ENCODE results near the gene PRKCQ. TPM values are rescaled to one million over a fixed set of nuclear protein-coding genes. Genes with fewer than 3 reads are reported as not detected.

Gene PRKCQ
- total RNA-seq, 4 donors from 2014 or later = 1.8 to 11.6 (median 3.7) TPM

DNA sequence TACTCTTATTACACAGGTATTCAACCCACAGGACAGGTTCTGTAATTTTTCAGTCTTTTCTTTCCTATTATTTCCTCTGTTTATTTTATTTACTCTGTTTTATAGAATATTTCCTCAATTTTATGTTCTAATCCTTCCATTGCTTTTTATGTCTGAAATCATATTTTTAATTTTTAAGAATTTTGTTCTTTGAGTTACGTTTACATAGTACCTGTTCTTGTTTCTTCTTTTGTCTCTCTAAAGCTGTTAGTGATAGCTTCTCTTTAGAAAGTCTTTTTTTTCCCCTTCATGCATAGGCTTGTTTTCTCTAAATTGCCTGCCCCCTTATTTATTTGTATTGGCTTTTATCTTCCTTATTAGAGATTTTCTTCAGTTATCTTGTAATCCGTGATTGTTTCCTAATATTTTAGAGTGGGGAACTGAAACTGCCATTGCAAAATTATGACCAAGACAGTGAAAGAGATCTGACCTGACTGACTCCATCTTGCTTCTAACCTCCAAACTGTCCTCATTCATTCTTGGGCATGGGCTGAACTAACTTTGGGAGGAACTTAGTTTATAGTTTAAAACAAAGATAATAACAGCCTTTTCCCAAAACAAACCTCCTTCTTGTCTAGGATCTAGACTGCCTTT is 189.7 kb downstream of the PRKCQ start:
- no peak for TF ChIP-seq POLR2A (IDR thresholded peaks at IDR 0.05)
- TF ChIP-seq, protein P1, sequence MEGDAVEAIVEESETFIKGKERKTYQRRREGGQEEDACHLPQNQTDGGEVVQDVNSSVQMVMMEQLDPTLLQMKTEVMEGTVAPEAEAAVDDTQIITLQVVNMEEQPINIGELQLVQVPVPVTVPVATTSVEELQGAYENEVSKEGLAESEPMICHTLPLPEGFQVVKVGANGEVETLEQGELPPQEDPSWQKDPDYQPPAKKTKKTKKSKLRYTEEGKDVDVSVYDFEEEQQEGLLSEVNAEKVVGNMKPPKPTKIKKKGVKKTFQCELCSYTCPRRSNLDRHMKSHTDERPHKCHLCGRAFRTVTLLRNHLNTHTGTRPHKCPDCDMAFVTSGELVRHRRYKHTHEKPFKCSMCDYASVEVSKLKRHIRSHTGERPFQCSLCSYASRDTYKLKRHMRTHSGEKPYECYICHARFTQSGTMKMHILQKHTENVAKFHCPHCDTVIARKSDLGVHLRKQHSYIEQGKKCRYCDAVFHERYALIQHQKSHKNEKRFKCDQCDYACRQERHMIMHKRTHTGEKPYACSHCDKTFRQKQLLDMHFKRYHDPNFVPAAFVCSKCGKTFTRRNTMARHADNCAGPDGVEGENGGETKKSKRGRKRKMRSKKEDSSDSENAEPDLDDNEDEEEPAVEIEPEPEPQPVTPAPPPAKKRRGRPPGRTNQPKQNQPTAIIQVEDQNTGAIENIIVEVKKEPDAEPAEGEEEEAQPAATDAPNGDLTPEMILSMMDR (IDR thresholded peaks at IDR 0.05) = no peak
- no peak overlapping the region for H3K27ac ChIP-seq

DNA sequence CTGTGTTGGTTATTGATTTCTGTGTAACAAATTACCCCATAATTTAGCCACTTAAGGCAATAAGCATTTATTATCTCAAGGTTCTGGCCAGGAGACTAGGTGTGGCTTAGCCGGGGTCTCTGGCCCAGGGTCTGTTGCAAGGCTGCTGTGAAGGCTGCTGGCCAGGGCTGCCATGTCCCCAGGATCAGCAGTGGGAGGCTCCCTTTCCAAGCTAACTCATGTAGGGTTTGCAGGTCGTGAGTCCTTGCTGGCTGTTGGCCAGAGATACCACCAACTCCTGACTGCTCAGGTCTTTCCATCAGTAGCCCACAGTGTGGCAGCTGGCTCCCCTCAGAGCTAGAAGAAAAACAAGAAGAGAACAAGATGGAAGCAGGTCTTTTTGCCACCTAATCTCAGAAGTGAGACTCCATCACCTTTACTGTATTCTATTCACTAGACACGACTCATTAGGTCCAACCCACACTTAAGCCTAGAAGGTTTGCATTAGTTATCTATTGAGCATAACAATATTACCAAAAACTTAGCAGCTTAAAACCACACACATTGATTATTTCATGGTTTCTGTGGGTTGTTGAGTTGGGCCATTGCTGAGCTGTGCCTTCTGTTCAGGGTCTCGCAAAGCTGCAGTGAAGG is 191.7 kb downstream of the PRKCQ start:
- no peak for TF ChIP-seq POLR2A (IDR thresholded peaks at IDR 0.05)
- TF ChIP-seq, protein P1 (IDR thresholded peaks at IDR 0.05) = no peak
- no peak for DNase-seq
- Histone ChIP-seq H3K4me3 (no peak overlapping the region), H3K4me1 (peaks cover 0 to 3% (median 0%) of the 10 kb centered on the region in 4 donors), H3K27ac (no peak overlapping the region), H3K36me3 (no peaks in the 10 kb centered on the region), H3K9me3 (peaks cover 0 to 10% (median 0%) of the 10 kb centered on the region in 4 donors), H3K27me3 (no peaks in the 10 kb centered on the region)

More for the DNA sequence above, 189.7 kb downstream of the PRKCQ start:
- Histone ChIP-seq H3K4me3 (no peak overlapping the region), H3K4me1 (no peaks in the 10 kb centered on the region), H3K36me3 (no peaks in the 10 kb centered on the region), H3K27me3 (no peaks in the 10 kb centered on the region), H3K9me3 (peaks cover 0 to 10% (median 0%) of the 10 kb centered on the region in 4 donors)
- DNase-seq = no peak

DNA sequence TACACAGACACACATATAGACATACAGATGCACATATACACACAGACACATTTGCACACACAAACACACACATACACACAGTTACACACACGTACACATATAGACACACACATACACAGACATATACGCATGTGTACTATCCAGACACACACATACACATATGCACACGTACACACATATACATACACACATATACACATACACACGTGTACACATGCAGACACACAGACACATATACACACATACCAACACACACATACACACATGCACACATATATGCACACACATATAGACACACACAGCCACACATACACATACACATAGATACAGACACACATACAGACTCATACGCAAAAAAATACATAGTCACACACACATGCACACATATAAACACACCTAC is 193.1 kb downstream of the PRKCQ start:
- Histone ChIP-seq H3K27ac (no peak overlapping the region), H3K4me1 (peaks cover 0 to 12% (median 3%) of the 10 kb centered on the region in 4 donors), H3K36me3 (no peaks in the 10 kb centered on the region), H3K4me3 (no peak overlapping the region), H3K27me3 (no peaks in the 10 kb centered on the region), H3K9me3 (peaks cover 0 to 10% (median 0%) of the 10 kb centered on the region in 4 donors)
- DNase-seq = no peak
- TF ChIP-seq, protein P1 (IDR thresholded peaks at IDR 0.05) = no peak
- TF ChIP-seq POLR2A (IDR thresholded peaks at IDR 0.05) = no peak

DNA sequence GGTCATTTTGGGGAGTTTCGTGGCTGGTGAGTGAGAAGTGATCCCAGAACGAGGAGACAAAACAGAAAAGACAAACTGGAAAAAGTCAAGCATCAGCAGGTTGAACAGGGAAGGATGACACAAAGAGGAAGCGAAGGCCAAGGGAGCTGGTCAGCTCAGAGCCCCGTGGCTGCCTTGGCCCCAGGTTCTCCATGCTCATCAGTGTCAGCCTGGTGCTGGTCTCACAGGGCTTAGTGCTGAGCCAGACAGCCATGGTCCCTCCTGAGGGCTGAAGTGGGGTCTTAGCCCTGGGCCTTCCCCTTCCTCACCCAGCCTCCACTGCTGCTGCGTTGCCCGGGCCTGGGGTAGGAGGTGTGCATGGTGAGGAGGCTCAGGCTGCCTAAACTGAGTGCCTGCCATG is 193.7 kb downstream of the PRKCQ start:
- H3K4me3 ChIP-seq = no peak overlapping the region
- peaks cover 3 to 12% (median 6%) of the 10 kb centered on the region in 4 donors for H3K4me1 ChIP-seq
- H3K36me3 ChIP-seq = no peaks in the 10 kb centered on the region
- H3K27me3 ChIP-seq = no peaks in the 10 kb centered on the region
- TF ChIP-seq, protein P1 (IDR thresholded peaks at IDR 0.05) = no peak
- no peak for TF ChIP-seq POLR2A (IDR thresholded peaks at IDR 0.05)
- H3K9me3 ChIP-seq = peaks cover 0 to 10% (median 0%) of the 10 kb centered on the region in 4 donors
- DNase-seq = no peak
- H3K27ac ChIP-seq = no peak overlapping the region

DNA sequence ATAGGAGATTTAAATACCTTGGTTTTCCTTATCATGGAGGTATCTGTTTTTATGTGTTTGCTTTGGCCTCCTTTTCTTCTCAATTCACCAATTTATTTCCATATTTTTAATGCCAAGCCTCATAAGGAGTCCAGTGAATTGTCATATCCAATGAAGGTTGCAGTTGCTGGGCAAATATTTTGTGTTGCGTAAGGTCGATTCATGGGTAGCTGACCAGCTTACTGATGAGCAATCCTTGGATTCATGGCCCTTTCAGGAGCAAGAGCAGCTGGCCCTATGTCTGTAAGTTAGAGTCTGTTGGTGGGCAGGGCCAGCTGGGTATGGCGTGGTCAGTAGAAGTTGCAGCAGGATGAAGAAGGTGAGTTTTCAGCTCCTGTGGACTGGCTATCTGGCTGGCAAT is 194.4 kb downstream of the PRKCQ start:
- no peak for TF ChIP-seq POLR2A (IDR thresholded peaks at IDR 0.05)
- TF ChIP-seq, protein P1 (IDR thresholded peaks at IDR 0.05) = no peak
- H3K27me3 ChIP-seq = no peaks in the 10 kb centered on the region
- DNase-seq = no peak

More for the DNA sequence above, 194.4 kb downstream of the PRKCQ start:
- Histone ChIP-seq H3K9me3 (peaks cover 0 to 9% (median 0%) of the 10 kb centered on the region in 4 donors), H3K4me1 (peaks cover 3 to 12% (median 6%) of the 10 kb centered on the region in 4 donors), H3K4me3 (no peak overlapping the region), H3K27ac (no peak overlapping the region), H3K36me3 (no peaks in the 10 kb centered on the region)

All from Peyer's patch (tissue), 4 donors.